HG03354 (cell line): ENCODE results near the gene OR1S1.
"Not testable (repeated sequence)": the region's sequence is repeated elsewhere in the genome, so short reads cannot be mapped to it uniquely, and the experiment has no call there.

Experiments
- ATAC-seq: cut with Tn5 transposase; IDR thresholded peaks from one replicate; pipeline ENCODE4 v1.9.1; 2021; ENCODE audit warnings: mild to moderate bottlenecking; ENCODE audit not compliant: unreplicated experiment, poor library complexity, severe bottlenecking

Gene OR1S1

DNA sequence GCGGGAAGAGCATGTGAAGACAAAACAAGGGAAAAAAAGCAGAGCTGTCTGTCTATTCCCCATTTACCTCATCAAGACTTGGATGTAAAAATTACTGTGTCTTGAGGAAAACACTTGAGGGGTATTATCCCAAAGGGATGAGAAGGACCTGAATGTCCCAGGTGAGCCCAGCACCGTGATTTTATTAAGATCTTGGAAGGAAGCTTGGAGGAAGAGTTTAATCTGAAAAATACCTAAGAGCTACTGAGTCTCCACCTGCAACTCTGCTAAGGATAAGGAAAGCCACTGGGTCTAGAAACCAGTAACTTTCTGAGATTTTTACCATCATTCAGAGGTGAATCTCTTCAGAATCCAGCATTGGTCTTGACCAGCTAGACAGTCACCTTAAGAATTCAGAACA is at the start of gene OR1S1:
Gene OR1S1, plus strand, starts transcription at position 301 of the 400 bp plus-strand sequence.
- ATAC-seq = not testable (repeated sequence)

DNA sequence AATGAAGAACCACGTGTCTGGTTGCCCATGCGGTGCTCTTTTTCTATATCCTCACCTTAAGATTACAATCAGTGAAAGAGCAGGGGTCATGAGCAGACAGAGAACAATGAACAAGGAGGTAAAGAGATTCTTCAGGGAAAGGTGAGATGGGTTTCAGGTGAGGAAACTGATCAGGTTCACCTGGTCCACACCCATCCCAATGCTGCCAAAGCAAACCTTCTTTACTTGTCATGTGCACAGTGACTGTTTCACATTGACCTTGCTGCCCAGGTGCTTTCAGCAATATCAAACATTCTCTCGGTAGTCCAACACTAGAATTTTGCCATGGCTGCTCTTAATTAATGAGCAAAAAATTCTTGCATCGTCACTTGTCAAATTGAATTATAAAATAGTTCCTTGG is 48.1 kb upstream of the OR1S1 start:
- no peak for ATAC-seq

GRCh38 chr11:58164990-58165389 is 47.5 kb upstream of the OR1S1 start:
- no peak for ATAC-seq

GRCh38 chr11:58165504-58166106 is 46.9 kb upstream of the OR1S1 start:
- no peak for ATAC-seq

GRCh38 chr11:58177409-58178054 is 35.0 kb upstream of the OR1S1 start:
- ATAC-seq = no peak

GRCh38 chr11:58178444-58178843 is 34.1 kb upstream of the OR1S1 start:
- no peak for ATAC-seq

DNA sequence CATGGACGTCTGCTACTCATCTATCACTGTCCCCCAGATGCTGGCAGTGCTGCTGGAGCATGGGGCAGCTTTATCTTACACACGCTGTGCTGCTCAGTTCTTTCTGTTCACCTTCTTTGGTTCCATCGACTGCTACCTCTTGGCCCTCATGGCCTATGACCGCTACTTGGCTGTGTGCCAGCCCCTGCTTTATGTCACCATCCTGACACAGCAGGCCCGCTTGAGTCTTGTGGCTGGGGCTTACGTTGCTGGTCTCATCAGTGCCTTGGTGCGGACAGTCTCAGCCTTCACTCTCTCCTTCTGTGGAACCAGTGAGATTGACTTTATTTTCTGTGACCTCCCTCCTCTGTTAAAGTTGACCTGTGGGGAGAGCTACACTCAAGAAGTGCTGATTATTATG is 32.9 kb upstream of the OR1S1 start:
- no peak for ATAC-seq

DNA sequence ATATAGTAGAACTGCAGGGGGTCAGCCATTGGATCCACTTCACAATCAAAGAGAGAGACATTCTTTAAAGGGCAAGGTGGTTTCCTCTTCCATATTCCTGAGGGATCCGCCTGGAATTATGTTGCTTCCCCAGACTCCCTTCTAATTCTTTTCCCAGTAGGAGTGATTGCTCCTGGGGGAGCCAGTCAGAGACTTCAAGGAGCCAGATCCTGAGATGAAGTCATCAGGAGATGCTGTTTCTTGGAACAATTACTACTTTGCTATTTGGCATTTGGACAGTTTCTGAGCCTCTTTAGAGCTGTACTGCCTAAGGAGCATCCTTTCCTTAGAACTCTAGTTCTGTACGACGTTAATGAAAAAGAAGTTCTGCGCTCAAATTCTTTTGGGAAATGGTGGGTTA is 25.6 kb upstream of the OR1S1 start:
- ATAC-seq = no peak

DNA sequence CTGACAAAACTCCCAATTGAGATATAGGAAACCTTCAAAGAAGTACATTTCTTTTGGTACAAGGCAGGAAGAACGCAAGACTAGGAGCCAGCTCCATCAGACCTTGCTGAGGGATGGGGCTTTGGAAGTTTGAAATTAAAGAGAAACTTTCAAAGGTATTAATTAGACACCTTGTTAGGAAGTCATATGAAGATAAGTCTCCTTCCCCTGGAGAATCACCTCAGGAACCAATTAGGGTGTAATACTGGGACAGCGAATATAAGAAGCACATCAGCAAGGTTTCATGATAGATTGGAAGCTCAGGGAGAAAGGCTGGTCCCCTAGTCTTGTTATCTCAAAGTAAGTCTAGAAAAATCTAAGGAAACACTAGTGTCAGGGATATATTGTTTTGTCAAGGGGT is 23.8 kb upstream of the OR1S1 start, which contains the start of gene OR9Q2:
Gene OR9Q2, plus strand, starts transcription at position 301 of the 400 bp plus-strand sequence. CDS start 1,421 bp downstream, outside the sequence.
- no peak for ATAC-seq

- no peak for ATAC-seq
Measured at GRCh38 chr11:58192229-58192628, 20.3 kb upstream of the OR1S1 start.

DNA sequence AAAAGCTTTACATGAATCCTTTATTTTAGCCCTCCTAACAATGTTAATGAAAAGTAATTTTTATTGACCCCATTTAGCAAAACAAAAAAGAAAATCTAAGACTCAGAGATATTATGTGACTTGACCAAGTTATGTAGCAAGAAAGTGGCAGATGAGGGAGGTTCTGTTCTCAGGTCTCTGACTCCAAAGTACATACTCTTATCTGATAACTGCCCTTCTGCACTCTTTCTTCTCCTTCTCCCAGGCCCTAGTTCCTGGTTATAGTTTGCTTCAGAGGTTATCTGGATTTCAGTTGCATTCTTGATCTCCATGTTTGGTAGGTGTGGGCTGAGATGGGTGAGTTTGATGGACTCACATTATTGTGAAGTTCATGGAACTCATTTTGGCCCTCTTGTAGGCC is 19.1 kb upstream of the OR1S1 start:
- ATAC-seq = no peak

- no peak for ATAC-seq
Measured at GRCh38 chr11:58195939-58196338, 16.6 kb upstream of the OR1S1 start.

- no peak for ATAC-seq
Measured at GRCh38 chr11:58199271-58199670, 13.2 kb upstream of the OR1S1 start.

- no peak for ATAC-seq
Measured at GRCh38 chr11:58204042-58204441, 8.5 kb upstream of the OR1S1 start, which contains the start of gene OR1S2. Gene OR1S2, minus strand, starts transcription at chr11:58204142. Its CDS starts 0 bp downstream, at chr11:58204142.

DNA sequence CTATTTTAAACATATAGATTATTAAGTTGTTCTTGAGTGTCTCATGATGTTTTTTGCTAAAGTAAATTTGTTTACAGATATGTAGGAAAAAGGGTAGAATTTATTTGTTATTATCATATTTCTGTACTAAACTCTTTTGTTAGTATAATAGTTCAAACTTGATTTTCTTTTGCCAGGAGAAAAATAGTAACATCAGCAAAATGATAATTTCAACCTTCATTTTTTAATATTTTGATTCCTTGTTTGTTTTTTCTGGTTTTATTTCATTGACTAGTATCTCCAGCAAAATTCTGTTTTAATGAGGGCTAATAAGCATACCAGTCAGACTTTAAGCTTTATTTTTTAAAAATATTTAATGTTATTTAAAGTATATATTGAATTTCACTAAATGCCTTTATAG is 4.0 kb downstream of the OR1S1 start:
- ATAC-seq = no peak

DNA sequence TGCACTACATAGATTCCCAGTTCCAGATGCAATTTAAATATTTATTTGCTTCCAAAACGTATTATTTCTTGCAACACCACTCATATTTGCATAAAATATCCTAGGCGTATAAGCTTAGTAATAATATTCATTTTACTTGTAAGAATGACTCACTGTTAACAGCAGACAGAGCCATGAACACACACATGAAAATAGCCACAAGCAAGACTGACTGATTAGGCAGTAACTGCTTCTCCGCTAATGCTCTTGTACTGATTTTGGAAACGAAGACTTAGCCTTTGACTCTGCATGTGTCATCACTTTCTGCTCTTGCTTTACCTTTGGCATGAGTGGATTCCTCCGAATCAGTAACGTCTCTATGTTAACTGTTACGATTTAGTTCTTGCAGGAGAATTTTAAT is 10.2 kb downstream of the OR1S1 start:
- no peak for ATAC-seq

GRCh38 chr11:58227956-58228615 is 15.6 kb downstream of the OR1S1 start:
- no peak for ATAC-seq

GRCh38 chr11:58243954-58244353 is 31.4 kb downstream of the OR1S1 start:
- ATAC-seq = no peak

DNA sequence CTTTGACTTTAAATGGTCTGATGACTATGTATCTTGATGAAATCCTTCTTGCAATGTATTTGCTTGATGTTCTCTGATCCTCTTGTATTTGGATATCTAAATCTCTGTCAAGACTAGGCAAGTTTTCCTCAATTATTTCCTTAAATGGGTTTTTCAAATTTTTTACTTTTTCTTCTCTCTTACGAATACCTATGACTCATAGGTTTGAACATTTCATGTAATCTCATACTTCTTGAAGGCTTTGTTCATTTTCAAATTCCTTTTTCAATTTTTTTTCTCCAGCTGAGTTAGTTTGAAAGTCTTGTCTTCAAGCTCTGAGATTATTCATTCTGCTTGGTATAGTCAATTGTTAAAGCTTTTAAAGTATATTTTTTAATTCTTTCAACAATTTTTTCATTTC is 42.4 kb downstream of the OR1S1 start:
- no peak for ATAC-seq

GRCh38 chr11:58259983-58260382 is 47.5 kb downstream of the OR1S1 start:
- no peak for ATAC-seq
